ENCODE measurements around the gene KRABD2.

DNA sequence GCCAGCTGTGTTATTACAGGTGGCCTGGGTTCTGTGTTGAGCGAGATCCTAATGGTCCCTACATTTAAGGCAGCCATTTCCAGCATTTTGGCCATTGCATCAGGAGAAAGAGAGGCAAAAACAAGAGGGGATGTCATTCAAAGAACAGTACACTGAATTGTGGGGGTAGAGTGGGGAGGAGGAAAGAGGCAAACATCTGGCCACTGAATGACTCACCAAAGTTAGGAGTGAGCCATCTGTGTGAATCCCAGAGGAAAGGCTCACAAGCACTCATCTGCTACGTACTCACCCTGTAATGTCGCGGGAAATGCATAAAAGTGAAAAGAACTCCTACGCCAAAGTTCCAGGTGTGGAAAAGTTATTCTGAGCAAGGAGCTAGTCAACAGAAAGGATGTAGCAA is 16.7 kb downstream of the KRABD2 start:
- TF ChIP-seq, protein P1, sequence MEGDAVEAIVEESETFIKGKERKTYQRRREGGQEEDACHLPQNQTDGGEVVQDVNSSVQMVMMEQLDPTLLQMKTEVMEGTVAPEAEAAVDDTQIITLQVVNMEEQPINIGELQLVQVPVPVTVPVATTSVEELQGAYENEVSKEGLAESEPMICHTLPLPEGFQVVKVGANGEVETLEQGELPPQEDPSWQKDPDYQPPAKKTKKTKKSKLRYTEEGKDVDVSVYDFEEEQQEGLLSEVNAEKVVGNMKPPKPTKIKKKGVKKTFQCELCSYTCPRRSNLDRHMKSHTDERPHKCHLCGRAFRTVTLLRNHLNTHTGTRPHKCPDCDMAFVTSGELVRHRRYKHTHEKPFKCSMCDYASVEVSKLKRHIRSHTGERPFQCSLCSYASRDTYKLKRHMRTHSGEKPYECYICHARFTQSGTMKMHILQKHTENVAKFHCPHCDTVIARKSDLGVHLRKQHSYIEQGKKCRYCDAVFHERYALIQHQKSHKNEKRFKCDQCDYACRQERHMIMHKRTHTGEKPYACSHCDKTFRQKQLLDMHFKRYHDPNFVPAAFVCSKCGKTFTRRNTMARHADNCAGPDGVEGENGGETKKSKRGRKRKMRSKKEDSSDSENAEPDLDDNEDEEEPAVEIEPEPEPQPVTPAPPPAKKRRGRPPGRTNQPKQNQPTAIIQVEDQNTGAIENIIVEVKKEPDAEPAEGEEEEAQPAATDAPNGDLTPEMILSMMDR (conservative IDR thresholded peaks at IDR 0.05 in 1 of 2, IDR thresholded peaks at IDR 0.05 in 1 of 2; ENCODE audit: extremely low read depth in 1 of 2, insufficient read depth in 1 of 2, low read depth in 1 of 2, low read length in 2 of 2) = no peak
- TF ChIP-seq EZH2 (IDR thresholded peaks at IDR 0.05; ENCODE audit: borderline replicate concordance, low read length) = no peak

All from mammary epithelial cell (primary cell).